SW480 (cell line): Measurements from ENCODE around the gene PHF2.

Source experiments
- DNase-seq: peaks from one replicate; pipeline ENCODE4 v3.0.0-alpha.2; 2016; ENCODE audit warnings: low spot score

Gene PHF2

GRCh38 chr9:93652604-93653592 is 76.5 kb downstream of the PHF2 start:
- DNase-seq = no peak

GRCh38 chr9:93653760-93654159 is 77.4 kb downstream of the PHF2 start:
- DNase-seq = no peak

- DNase-seq = no peak
These were observed 78.1 kb downstream of the PHF2 start for GRCh38 chr9:93654351-93654961.

GRCh38 chr9:93655621-93656425 is 79.4 kb downstream of the PHF2 start:
- no peak for DNase-seq

GRCh38 chr9:93656426-93657239 is 80.2 kb downstream of the PHF2 start:
- no peak for DNase-seq

- DNase-seq = no peak
These were observed 81.1 kb downstream of the PHF2 start for GRCh38 chr9:93657331-93658111.

- no peak for DNase-seq
These were observed 82.0 kb downstream of the PHF2 start for GRCh38 chr9:93658184-93658925.

GRCh38 chr9:93659044-93659836 is 82.9 kb downstream of the PHF2 start:
- DNase-seq = no peak

- DNase-seq = no peak
These were observed 83.4 kb downstream of the PHF2 start for GRCh38 chr9:93659837-93660177.

- DNase-seq = no peak
These were observed 84.1 kb downstream of the PHF2 start for GRCh38 chr9:93660352-93661046.

GRCh38 chr9:93661591-93661990 is 85.2 kb downstream of the PHF2 start:
- no peak for DNase-seq

GRCh38 chr9:93662016-93662638 is 85.7 kb downstream of the PHF2 start:
- no peak for DNase-seq

GRCh38 chr9:93662952-93663572 is 86.7 kb downstream of the PHF2 start:
- DNase-seq = no peak

GRCh38 chr9:93663877-93664548 is 87.6 kb downstream of the PHF2 start:
- no peak for DNase-seq

- DNase-seq = no peak
These were observed 88.3 kb downstream of the PHF2 start for GRCh38 chr9:93664549-93665120.

GRCh38 chr9:93665128-93665636 is 88.8 kb downstream of the PHF2 start:
- DNase-seq = no peak
